Gastroesophageal sphincter (tissue), 4 donors: ENCODE measurements around the gene KLHL26. TPM values are rescaled to one million over a fixed set of nuclear protein-coding genes. Genes with fewer than 3 reads are reported as not detected.

Experiments used
- ATAC-seq: fragments of 150-250 bp; one replicate; pipeline ENCODE4 v1.9.1; 2016; ENCODE audit warnings: mild to moderate bottlenecking, moderate library complexity
- H3K27ac ChIP-seq, 4 donors: fragments of 200-600 bp; sonication (generic) in 3 of 4; 1 replicate in 3 of 4; 2 replicates in 1 of 4; pipeline ENCODE4 v1.5.1; 2016 to 2019
- H3K27me3 ChIP-seq: fragments of 200-600 bp; sonication (generic); one replicate; pipeline ENCODE4 v1.5.1; 2019
- H3K36me3 ChIP-seq, 2 donors: fragments of 200-600 bp; sonication (generic); one replicate each; pipeline ENCODE4 v1.5.1; 2019; ENCODE audit warnings: control low read depth in 1 of 2
- H3K4me1 ChIP-seq, 3 donors: fragments of 200-600 bp; sonication (generic); 1 replicate in 2 of 3; 2 replicates in 1 of 3; pipeline ENCODE4 v1.5.1; 2016 to 2019; ENCODE audit warnings: control low read depth in 2 of 3
- H3K4me3 ChIP-seq, 2 donors: fragments of 200-600 bp; sonication (generic); one replicate each; pipeline ENCODE4 v1.5.1; 2019; ENCODE audit warnings: mild to moderate bottlenecking in 1 of 2, moderate library complexity in 1 of 2
- H3K9me3 ChIP-seq, 3 donors: fragments of 200-600 bp; sonication (generic); one replicate each; pipeline ENCODE4 v1.5.1; 2017 to 2019; ENCODE audit warnings: control low read depth in 2 of 3
- CTCF ChIP-seq, 4 experiments: fragments of 200-600 bp in 2 of 4; fragments of 450-650 bp in 2 of 4; sonication (generic) in 1 of 4; IDR thresholded peaks; one replicate each; pipeline ENCODE4 v1.5.1; 2017 to 2019; ENCODE audit warnings: antibody characterized with exemption in 4 of 4, mild to moderate bottlenecking in 2 of 4, moderate library complexity in 2 of 4
- EP300 ChIP-seq: sonication (generic); formaldehyde crosslinking; IDR thresholded peaks from one replicate; pipeline ENCODE4 v1.6.1; 2017; ENCODE audit warnings: antibody characterized with exemption, mild to moderate bottlenecking
- POLR2A ChIP-seq, 2 donors: fragments of 450-650 bp; IDR thresholded peaks; one replicate each; pipeline ENCODE4 v1.6.1; 2017; ENCODE audit warnings: antibody characterized with exemption in 2 of 2, mild to moderate bottlenecking in 2 of 2, moderate library complexity in 1 of 2
- POLR2AphosphoS5 ChIP-seq: sonication (generic); formaldehyde crosslinking; IDR thresholded peaks from one replicate; pipeline ENCODE4 v1.6.1; 2017; ENCODE audit warnings: antibody characterized with exemption
- WGBS, 2 donors: methylation state at CpG; one replicate each; pipeline ENCODE4 v1.1.5; 2018; ENCODE audit warnings: low coverage in 1 of 2; 5-methylcytosine and 5-hydroxymethylcytosine counted together
- total RNA-seq, 4 donors: library from RNA; depleted of rRNA; stranded (reverse); fragments of >200 nt; gene quantifications; one replicate each; pipeline ENCODE4 v1.1.0, GENCODE V29; 2016

Gene KLHL26
- total RNA-seq, 4 donors from 2014 or later, result 12.9 to 19.0 (median 14.6) TPM

GRCh38 chr19:18667531-18668251, 30.9 kb downstream of the KLHL26 start:
- 100% methylated on average over 1 of the region's 55 CpGs; no CpG with 5 or more reads in 1 of the 2 donors for WGBS, 2 donors
- Histone ChIP-seq H3K9me3 (no peaks in the 10 kb centered on the region), H3K36me3 (peaks cover 0 to 59% of the 10 kb centered on the region in 2 donors), H3K27ac (peak overlapping the region in 2 of 4 donors; percentile 12 to 37), H3K27me3 (no peaks in the 10 kb centered on the region), H3K4me3 (no peak overlapping the region), H3K4me1 (peaks cover 0 to 91% (median 47%) of the 10 kb centered on the region in 3 donors)
- no peak for TF ChIP-seq EP300
- TF ChIP-seq POLR2A (IDR thresholded peaks at IDR 0.05), result no peak
- TF ChIP-seq CTCF (IDR thresholded peaks at IDR 0.05), result no peak
- TF ChIP-seq POLR2AphosphoS5, result no peak
- no peak for ATAC-seq

- peaks cover 0 to 91% (median 45%) of the 10 kb centered on the region in 3 donors for H3K4me1 ChIP-seq
- no peaks in the 10 kb centered on the region for H3K27me3 ChIP-seq
- TF ChIP-seq POLR2AphosphoS5 (no peak), EP300 (no peak), POLR2A (IDR thresholded peaks at IDR 0.05) (no peak), CTCF (IDR thresholded peaks at IDR 0.05) (no peak)
- H3K36me3 ChIP-seq, result peaks cover 0 to 59% of the 10 kb centered on the region in 2 donors
- peak overlapping the region in 1 of 4 donors; percentile 75 for H3K27ac ChIP-seq
- ATAC-seq, result no peak
- no peaks in the 10 kb centered on the region for H3K9me3 ChIP-seq
- H3K4me3 ChIP-seq, result no peak overlapping the region
- 100% methylated on average over 4 of the region's 38 CpGs; no CpG with 5 or more reads in 1 of the 2 donors for WGBS, 2 donors
These were observed 31.4 kb downstream of the KLHL26 start for GRCh38 chr19:18668252-18668631.

- Histone ChIP-seq H3K27ac (peak overlapping the region in 3 of 4 donors; percentile 75 to 82 (median 82)), H3K36me3 (peaks cover 0 to 59% of the 10 kb centered on the region in 2 donors), H3K27me3 (no peaks in the 10 kb centered on the region), H3K4me1 (peaks cover 0 to 91% (median 38%) of the 10 kb centered on the region in 3 donors), H3K9me3 (no peaks in the 10 kb centered on the region), H3K4me3 (no peak overlapping the region)
- TF ChIP-seq EP300 (no peak), CTCF (IDR thresholded peaks at IDR 0.05) (no peak), POLR2A (IDR thresholded peaks at IDR 0.05) (no peak)
- ATAC-seq, result no peak
- no CpG with 5 or more reads among the region's 58 CpGs for WGBS, 2 donors
These were observed 32.1 kb downstream of the KLHL26 start for GRCh38 chr19:18668744-18669523.

GRCh38 chr19:18669524-18669817, 32.6 kb downstream of the KLHL26 start:
- peaks cover 0 to 91% (median 36%) of the 10 kb centered on the region in 3 donors for H3K4me1 ChIP-seq
- no peak overlapping the region for H3K4me3 ChIP-seq
- WGBS, 2 donors, result 64% methylated on average over 3 of the region's 12 CpGs; no CpG with 5 or more reads in 1 of the 2 donors

GRCh38 chr19:18669883-18670282, 33.1 kb downstream of the KLHL26 start:
- no peak for ATAC-seq
- peak overlapping the region in 3 of 4 donors; percentile 75 to 82 (median 82) for H3K27ac ChIP-seq
- no peak overlapping the region for H3K4me3 ChIP-seq
- no peaks in the 10 kb centered on the region for H3K27me3 ChIP-seq
- peaks cover 0 to 51% of the 10 kb centered on the region in 2 donors for H3K36me3 ChIP-seq
- TF ChIP-seq CTCF (IDR thresholded peaks at IDR 0.05), result no peak
- TF ChIP-seq POLR2AphosphoS5, result no peak
- no peak for TF ChIP-seq POLR2A (IDR thresholded peaks at IDR 0.05)
- TF ChIP-seq EP300, result no peak
- WGBS, 2 donors, result 82 to 100% methylated on average over 1 to 6 of the region's 11 CpGs
- peaks cover 0 to 91% (median 36%) of the 10 kb centered on the region in 3 donors for H3K4me1 ChIP-seq
- no peaks in the 10 kb centered on the region for H3K9me3 ChIP-seq

More at GRCh38 chr19:18669524-18669817, 32.6 kb downstream of the KLHL26 start:
- ATAC-seq, result no peak
- H3K27ac ChIP-seq, result peak overlapping the region in 3 of 4 donors; percentile 75 to 82 (median 82)
- no peaks in the 10 kb centered on the region for H3K9me3 ChIP-seq
- TF ChIP-seq POLR2AphosphoS5, result peak; percentile 15
- TF ChIP-seq POLR2A (IDR thresholded peaks at IDR 0.05), result no peak
- no peaks in the 10 kb centered on the region for H3K27me3 ChIP-seq
- H3K36me3 ChIP-seq, result peaks cover 0 to 55% of the 10 kb centered on the region in 2 donors
